NCI-H1417 (cell line): ENCODE data around the gene ARRDC1.
"Not testable (repeated sequence)": the region's sequence is repeated elsewhere in the genome, so short reads cannot be mapped to it uniquely, and the experiment has no call there.

ENCODE experiments used
- DNase-seq, 3 experiments: peaks; one replicate each; lab custom pipeline; 2025; lab: John Stamatoyannopoulos, UW

ARRDC1 gene

DNA sequence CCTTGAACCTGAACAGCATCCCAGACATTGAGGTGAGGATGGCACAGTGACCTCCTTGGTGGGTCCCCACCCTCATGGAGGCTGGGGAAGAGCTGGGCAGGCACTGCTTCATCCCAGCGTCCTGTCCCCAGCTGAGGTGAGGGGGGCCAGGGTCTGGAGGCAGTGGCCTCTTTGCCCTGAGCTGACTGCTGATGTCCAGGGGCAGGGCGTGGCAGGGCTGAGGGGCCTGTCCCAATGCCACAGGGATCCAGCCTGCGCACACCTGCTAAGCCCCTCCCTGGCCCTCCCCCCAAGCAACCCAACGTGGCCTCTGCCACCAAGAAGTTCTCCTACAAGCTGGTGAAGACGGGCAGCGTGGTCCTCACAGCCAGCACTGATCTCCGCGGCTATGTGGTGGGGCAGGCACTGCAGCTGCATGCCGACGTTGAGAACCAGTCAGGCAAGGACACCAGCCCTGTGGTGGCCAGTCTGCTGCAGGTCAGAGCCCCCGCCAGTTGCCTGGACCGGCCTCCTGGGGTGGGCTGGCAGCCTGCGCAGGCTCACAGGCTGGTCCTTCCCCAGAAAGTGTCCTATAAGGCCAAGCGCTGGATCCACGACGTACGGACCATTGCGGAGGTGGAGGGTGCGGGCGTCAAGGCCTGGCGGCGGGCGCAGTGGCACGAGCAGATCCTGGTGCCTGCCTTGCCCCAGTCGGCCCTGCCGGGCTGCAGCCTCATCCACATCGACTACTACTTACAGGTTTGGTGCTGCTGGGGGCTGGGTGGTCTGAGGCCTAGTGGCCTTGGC lies 8.4 kb downstream of the ARRDC1 start:
- DNase-seq: no peak

DNA sequence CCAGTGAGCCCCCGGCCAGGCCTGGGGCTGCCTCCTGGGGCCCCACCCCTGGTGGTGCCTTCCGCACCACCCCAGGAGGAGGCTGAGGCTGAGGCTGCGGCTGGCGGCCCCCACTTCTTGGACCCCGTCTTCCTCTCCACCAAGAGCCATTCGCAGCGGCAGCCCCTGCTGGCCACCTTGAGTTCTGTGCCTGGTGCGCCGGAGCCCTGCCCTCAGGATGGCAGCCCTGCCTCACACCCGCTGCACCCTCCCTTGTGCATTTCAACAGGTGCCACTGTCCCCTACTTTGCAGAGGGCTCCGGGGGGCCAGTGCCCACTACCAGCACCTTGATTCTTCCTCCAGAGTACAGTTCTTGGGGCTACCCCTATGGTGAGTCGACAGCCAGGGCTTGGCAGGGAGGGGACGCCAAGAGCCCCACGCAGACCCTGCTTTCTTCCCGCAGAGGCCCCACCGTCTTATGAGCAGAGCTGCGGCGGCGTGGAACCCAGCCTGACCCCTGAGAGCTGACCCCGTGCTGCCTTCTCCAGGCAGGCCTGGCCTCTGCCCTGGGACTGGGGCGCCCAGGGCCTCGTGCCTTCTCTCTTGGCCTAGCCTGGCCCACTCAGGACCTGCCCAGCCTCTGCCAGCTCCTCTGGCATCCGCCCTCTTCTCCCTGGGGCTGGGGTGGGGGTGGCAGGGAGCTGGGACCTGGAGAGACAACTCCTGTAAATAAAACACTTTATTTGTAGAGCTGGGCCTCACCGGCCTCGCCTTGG lies 9.3 kb downstream of the ARRDC1 start:
- no peak for DNase-seq

DNA sequence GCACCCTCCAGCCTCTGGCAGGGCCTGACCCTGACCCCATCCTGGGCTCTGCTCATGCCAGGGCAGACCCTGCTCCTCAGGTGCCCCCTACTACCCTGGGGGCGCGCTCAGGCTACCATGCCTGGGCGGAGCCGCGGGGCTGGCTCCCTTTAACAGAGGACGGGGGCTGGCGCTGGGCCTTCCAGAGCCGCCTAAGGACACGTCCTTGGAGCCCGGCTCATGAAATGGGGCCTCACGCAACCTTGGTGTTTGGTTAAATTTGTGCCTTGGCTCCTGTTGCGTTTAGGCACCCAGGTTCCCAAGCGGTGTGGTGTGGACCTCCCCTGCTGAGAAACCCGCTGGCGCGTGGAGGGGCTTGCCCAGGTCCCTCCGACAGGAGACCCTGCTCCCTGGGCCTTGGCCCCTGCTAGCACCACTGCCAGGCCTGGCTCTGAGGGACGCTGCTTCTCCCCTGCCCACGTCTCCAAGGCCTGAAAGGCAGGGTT lies 9.9 kb downstream of the ARRDC1 start:
- no peak for DNase-seq

- DNase-seq: peak; percentile 88 to 94 (median 93)
Measured at GRCh38 chr9:137618105-137619067, 12.9 kb downstream of the ARRDC1 start, which contains the start of gene EHMT1. Gene EHMT1, plus strand, starts transcription at chr9:137619005. Its CDS starts 24 bp downstream, at chr9:137619029.

- DNase-seq: peak in 2 of 3 experiments; percentile 58 to 62
Measured at GRCh38 chr9:137619240-137620047, 14.0 kb downstream of the ARRDC1 start.

DNA sequence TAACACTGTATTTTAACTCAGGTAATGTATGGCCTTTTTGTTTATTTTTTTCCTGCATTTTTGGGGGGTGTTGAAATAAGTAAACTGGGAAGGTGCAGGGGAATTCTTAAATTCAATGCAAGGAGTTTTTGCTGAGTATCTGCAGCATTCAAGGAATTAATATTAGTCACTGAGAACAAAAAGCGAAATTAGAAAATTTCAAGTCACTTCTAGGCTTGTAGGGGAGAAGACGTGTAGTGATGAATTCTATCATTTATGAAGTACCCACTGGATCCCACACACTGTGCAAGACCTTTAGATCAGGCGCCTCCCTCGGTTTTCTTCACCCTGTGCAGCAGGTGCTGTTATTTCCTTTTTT lies 14.5 kb downstream of the ARRDC1 start:
- no peak for DNase-seq

- no peak for DNase-seq
Measured at GRCh38 chr9:137620581-137620980, 15.1 kb downstream of the ARRDC1 start.

GRCh38 chr9:137621131-137621757 lies 15.8 kb downstream of the ARRDC1 start:
- DNase-seq: no peak

GRCh38 chr9:137622211-137622610 lies 16.7 kb downstream of the ARRDC1 start:
- not testable (repeated sequence) for DNase-seq

GRCh38 chr9:137626464-137626863 lies 21.0 kb downstream of the ARRDC1 start:
- no peak for DNase-seq

- DNase-seq: not testable (repeated sequence)
Measured at GRCh38 chr9:137627406-137627805, 21.9 kb downstream of the ARRDC1 start.

- no peak for DNase-seq
Measured at GRCh38 chr9:137630126-137630525, 24.6 kb downstream of the ARRDC1 start.

DNA sequence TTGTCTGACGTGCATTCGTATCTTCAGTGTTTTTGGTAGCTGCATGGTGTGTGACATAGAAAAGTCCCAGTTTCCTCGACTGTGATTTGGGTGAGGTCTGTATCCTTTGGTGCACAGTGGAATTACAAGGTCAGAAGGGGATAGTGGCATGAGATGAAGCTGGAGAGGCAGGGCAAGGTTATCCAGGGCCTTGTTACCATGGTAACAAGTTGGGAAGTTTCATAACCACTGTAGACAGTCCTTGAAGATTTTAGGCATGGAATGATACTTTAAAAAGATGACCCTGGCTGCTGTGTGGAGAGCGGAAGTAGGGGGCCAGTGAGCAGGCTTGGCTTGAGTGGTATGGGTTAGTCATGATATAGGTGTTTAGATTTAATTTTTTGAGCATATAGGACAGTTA lies 25.2 kb downstream of the ARRDC1 start:
- no peak for DNase-seq

DNA sequence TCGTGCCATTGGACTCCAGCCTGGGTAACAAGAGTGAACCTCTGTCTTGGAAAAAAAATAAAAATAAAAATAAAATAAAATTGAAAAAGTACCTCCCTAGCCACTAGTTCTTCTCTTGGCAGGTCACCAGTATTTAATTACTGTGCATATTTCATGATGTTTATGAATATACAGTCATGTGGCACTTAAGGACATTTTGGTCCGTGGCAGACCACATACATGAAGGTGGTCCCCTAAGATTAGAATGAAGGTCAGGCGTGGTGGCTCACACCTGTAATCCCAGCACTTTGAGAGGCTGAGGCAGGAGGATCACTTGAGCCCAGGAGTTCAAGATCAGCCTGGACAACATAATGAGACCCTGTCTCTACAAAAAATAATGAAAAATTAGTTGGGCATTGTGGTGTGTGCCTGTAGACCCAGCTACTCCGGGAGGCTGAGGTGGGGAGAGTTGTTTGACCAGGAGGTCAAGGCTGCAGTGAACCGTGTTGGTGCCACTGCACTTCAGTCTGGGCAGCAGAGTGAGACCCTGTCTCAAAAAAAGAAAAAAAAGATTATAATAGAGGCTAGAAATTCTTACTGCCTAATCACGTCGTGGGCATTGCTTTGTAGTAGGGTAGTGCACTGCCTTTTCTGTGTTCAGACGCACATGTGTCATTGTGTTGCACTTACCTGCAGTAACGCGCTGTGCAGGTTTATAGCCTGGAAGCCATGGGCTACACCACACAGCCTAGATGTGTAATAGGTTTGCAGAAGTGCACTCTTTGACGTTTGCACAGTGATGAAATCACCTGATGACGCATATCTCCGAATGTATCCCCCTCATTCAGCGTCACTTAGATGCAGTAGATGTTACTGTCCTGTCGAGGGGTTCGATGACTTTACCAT lies 26.1 kb downstream of the ARRDC1 start:
- no peak for DNase-seq

DNA sequence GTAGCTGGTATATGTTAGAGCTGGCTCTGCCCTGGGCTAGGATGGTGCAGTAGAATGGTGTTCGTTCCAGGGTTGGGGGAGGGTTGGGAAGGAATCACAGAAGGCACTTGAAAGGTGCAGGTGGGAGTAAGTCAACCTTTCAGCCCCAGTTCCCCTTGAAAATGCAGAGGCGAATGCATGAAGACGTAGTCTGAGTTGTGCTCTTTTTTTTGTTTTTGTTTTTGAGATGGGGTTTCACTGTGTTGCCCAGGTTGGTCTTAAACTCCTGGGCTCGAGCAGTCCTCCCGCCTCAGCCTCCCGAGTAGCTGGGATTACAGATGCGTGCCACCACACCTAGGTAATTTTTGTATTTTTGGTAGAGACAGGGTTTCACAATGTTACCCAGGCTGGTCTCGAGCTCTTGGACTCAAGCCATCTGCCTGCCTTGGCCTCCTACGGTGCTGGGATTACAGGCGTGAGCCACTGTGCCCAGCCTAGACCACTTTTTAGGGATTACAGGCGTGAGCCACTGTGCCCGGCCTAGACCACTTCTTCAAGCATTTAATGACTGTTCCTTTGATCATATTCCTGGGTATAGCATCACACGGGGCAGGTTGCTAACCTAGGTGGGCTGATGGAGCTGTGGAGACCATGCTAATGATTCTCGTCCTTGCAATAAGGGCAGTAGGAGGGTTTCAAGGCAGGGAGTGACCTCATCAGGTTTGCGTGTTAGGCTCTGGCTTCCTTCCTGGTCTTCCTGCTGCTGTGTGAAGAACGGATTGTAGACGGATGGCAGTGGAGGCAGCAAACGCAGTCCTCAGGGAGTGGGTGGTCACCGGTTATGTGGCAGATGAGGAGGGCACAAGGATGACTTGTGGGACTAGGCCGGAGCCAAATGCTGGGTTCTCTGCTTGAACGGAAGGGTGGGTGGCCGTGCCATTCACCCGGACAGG lies 27.0 kb downstream of the ARRDC1 start:
- DNase-seq: no peak

- no peak for DNase-seq
Measured at GRCh38 chr9:137634016-137634415, 28.5 kb downstream of the ARRDC1 start.

DNA sequence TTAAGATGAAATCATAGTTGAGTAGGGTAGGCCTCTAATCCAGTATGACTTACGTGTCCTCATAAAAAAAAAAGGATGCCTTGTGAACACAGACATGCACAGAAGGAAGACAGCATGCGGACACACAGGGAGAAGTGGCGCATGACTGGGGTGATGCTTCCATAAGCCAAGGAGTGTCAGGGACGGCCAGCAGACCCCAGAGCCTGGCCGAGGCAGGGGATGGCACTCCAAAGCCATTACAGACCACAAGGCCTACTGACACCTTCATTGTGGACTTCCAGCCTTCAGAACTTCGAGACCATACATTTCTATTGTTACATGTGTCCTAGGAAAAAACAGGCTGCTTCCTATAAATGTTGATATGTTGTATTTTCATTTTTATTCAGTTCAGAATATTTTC lies 33.2 kb downstream of the ARRDC1 start:
- no peak for DNase-seq

DNA sequence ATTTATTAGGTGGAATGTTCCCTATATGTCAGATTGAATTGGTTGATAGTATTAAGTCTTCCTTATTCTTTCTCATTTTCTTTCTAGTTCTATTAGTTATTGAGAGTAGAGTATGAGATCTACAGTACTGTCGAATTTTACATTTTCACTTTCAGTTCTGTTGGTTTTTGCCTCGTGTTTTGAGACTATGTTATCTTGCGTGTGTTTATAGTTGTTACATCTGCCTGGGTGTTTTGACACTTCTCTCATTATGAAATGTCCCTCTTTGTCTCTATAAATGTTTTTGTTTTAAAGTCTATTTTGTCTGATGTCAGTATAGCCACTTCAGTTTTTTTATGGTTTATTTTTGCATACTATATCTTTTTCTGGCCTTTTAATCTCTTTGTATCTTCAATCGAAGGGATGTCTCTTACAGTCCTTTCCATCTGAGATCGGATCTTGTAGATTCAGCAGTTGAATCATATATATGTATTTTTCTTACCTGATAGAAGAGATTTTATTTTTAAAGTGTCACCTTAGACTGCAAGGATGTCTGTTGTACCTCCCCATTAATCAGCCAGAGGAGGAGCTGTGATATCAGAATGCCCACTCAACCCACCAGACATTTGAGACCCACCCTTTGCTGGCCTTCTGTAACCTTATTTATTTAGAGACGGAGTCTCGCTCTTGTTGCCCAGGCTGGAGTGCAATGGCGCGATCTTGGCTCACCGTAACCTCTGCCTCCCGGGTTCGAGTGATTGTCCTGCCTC lies 34.0 kb downstream of the ARRDC1 start:
- DNase-seq: no peak
